ENCODE measurements around the gene BMPER.

GRCh38 chr7:34123316-34123715, 218.0 kb downstream of the BMPER start:
- TF ChIP-seq POLR2A (IDR thresholded peaks at IDR 0.05; ENCODE audit: low read depth, low read length) (no peak), POLR2AphosphoS5 (IDR thresholded peaks at IDR 0.05; ENCODE audit: low read depth, low read length) (no peak), TAF1 (IDR thresholded peaks at IDR 0.05; ENCODE audit: borderline replicate concordance, low read depth, low read length) (no peak)

Data from GM12892 (cell line).